ENCODE results near the gene CELSR1. TPM values are rescaled to one million over a fixed set of nuclear protein-coding genes. Genes with fewer than 3 reads are reported as not detected.

Gene CELSR1
- total and polyA plus RNA-seq, 2 of the 13 experiments (the other 11 are each of a cell fraction or from before 2014, with no cell fraction given): 0.78 to 1.8 TPM

DNA sequence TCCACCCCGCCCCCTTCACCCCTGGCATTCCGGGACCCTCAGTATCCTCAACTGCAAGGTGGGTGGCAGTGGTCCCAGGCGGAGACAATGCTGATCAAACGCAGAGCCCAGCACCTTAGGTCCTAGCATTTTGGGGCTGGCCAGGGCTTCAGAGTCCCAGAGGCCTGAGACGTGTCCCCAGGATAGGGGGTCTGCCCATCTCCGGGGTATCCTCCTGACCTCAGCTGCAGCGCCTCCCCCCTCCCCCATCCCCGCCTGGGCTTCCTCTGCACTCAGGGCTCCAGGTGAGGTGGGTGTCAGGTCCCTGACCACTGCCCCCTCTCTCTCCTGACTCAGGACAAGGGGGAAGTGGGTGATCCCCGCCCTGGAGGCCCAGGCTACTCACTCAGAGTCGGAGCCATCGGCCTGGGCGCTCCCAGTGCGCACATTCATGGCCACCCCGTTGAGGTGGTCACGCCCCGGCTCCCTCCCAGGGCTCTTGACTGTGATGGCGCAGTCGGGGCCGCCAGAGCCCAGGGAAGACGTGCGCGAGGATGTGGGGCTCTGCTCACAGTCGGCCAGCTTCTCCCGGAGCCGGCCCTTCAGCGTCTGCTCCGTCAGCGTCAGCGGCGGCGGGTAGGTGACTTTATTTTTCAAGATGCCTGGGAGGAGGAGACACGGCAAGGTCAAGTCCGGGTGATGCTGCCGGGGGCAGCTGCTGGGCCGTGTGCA, 173.7 kb downstream of the CELSR1 start:
- H3K4me1 ChIP-seq (ENCODE audit: insufficient read depth, low read length): peaks cover 36% of the 10 kb centered on the region
- H3K27me3 ChIP-seq (ENCODE audit: control insufficient read depth in 1 of 2, insufficient read depth in 2 of 2, low read length in 2 of 2): no peaks in the 10 kb centered on the region
- H3K79me2 ChIP-seq (ENCODE audit: insufficient read depth, low read length): no peaks in the 10 kb centered on the region
- ChIA-PET CTCF (ENCODE audit: low intra/inter-chr PET ratio, low total read pairs) (no interaction called here), POLR2A (interaction anchor here (0.9 to 2.6 kb wide), 2 partner anchors 14 to 15 kb away, joined by 3 to 12 read pairs; no protein-coding TSS in a partner anchor)
- no peak overlapping the region for H3K4me2 ChIP-seq (ENCODE audit: low read depth, low read length)
- no peak overlapping the region for H3K27ac ChIP-seq (ENCODE audit: extremely low read length, insufficient read depth, low read length)
- H4K20me1 ChIP-seq (ENCODE audit: insufficient read depth, low read length): no peaks in the 10 kb centered on the region
- in situ Hi-C loops (cut with HindIII; ENCODE audit: extremely low pct_ligation_motif_present, low pct_unique_long_range_greater_than_20kb): no loop called here
- H2AFZ ChIP-seq (ENCODE audit: low read length): no peak overlapping the region
- BruUV-seq (replicated peaks): no TSS peak
- no peaks in the 10 kb centered on the region for H3K36me3 ChIP-seq (replicated peaks in 1 of 2; ENCODE audit: control insufficient read depth in 1 of 2, insufficient read depth in 2 of 2, low read length in 2 of 2)
- H3K4me3 ChIP-seq (replicated peaks in 1 of 3; ENCODE audit: insufficient read depth in 1 of 3, low read depth in 2 of 3, low read length in 3 of 3): no peak overlapping the region
- TF ChIP-seq POGZ (CRISPR knock-in tag; IDR thresholded peaks at IDR 0.05): no peak
- no peak for TF ChIP-seq GABPA (IDR thresholded peaks at IDR 0.05; ENCODE audit: low read depth, low read length)
- TF ChIP-seq GABPA (CRISPR knock-in tag; IDR thresholded peaks at IDR 0.05; ENCODE audit: low read depth): no peak
- TF ChIP-seq HMG20A (CRISPR knock-in tag; IDR thresholded peaks at IDR 0.05; ENCODE audit: borderline replicate concordance): no peak
- TF ChIP-seq ZNF30 (CRISPR knock-in tag; IDR thresholded peaks at IDR 0.05): no peak
- no peak for TF ChIP-seq ZNF768 (CRISPR knock-in tag; IDR thresholded peaks at IDR 0.05)
- no peak for TF ChIP-seq ATF1 (CRISPR knock-in tag; IDR thresholded peaks at IDR 0.05)
- no peak for TF ChIP-seq LCORL (IDR thresholded peaks at IDR 0.05)
- TF ChIP-seq LCORL (CRISPR knock-in tag; IDR thresholded peaks at IDR 0.05): no peak
- no peak overlapping the region for H3K9ac ChIP-seq (ENCODE audit: insufficient read depth, low read depth, low read length)
- WGBS (ENCODE audit: low lambda C conversion rate): 96% methylated on average over 19 of the region's 35 CpGs
- intact Hi-C loops (cut with micrococcal nuclease; ENCODE audit: unreplicated experiment): no loop called here
- DNase-seq (ENCODE audit: low spot score) (no peak), ATAC-seq (no peak), FAIRE-seq (no peak)
- no peaks in the 10 kb centered on the region for H3K9me3 ChIP-seq (ENCODE audit: low read length)

DNA sequence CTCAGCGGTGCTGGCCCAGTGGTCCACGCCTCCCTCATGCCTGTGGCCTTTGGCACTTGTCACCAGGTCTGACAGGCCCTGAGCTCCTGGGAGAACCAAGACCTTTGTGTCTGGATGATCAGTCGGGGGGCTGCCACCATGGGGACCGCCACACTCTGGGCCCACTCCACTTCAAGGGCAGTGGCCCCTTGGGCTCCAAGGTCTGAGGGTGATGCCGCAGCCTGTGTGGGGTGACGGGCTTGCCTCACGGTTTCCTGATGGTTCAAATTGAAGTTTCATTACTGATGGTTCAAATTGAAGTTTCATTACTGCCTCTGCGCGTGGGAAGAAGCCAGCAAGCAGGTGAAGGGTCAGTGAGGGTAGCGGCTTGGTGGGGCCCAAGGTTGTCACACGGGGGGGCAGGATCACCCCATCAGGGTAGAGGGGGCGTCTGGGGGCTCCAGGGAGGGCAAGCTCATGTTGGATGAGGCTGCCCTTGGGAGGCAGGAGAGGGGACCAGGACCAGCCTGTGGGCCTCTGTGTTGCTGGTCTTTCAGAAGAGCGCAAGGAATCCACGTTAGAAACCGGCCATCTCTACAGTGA, 174.4 kb downstream of the CELSR1 start:
- H3K9ac ChIP-seq (ENCODE audit: insufficient read depth, low read depth, low read length): 0 out of 2 replicates have a peak overlapping the region, but pooled peaks have one; percentile 18
- peak overlapping the region; percentile 61 for H3K4me2 ChIP-seq (ENCODE audit: low read depth, low read length)
- H3K79me2 ChIP-seq (ENCODE audit: insufficient read depth, low read length): no peaks in the 10 kb centered on the region
- no peaks in the 10 kb centered on the region for H3K36me3 ChIP-seq (replicated peaks in 1 of 2; ENCODE audit: control insufficient read depth in 1 of 2, insufficient read depth in 2 of 2, low read length in 2 of 2)
- TF ChIP-seq ZNF687 (CRISPR knock-in tag; IDR thresholded peaks at IDR 0.05) (peak; percentile 1; the same call in 1 of the 2 replicates), TBP (CRISPR knock-in tag; IDR thresholded peaks at IDR 0.05) (no peak)
- TF ChIP-seq, protein P1, sequence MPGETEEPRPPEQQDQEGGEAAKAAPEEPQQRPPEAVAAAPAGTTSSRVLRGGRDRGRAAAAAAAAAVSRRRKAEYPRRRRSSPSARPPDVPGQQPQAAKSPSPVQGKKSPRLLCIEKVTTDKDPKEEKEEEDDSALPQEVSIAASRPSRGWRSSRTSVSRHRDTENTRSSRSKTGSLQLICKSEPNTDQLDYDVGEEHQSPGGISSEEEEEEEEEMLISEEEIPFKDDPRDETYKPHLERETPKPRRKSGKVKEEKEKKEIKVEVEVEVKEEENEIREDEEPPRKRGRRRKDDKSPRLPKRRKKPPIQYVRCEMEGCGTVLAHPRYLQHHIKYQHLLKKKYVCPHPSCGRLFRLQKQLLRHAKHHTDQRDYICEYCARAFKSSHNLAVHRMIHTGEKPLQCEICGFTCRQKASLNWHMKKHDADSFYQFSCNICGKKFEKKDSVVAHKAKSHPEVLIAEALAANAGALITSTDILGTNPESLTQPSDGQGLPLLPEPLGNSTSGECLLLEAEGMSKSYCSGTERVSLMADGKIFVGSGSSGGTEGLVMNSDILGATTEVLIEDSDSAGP (CRISPR knock-in tag; IDR thresholded peaks at IDR 0.05; ENCODE audit: borderline replicate concordance): peak; percentile 6; the same call in 1 of the 2 replicates
- H3K27ac ChIP-seq (ENCODE audit: extremely low read length, insufficient read depth, low read length): peak overlapping the region; percentile 56
- intact Hi-C loops (cut with micrococcal nuclease; ENCODE audit: unreplicated experiment): no loop called here
- H3K9me3 ChIP-seq (ENCODE audit: low read length): no peaks in the 10 kb centered on the region
- H2AFZ ChIP-seq (ENCODE audit: low read length): no peak overlapping the region
- H4K20me1 ChIP-seq (ENCODE audit: insufficient read depth, low read length): no peaks in the 10 kb centered on the region
- no TSS peak for BruUV-seq (replicated peaks)
- 0 out of 6 replicates have a peak overlapping the region, but pooled peaks of 1 of the 3 experiments have one; percentile 41 for H3K4me3 ChIP-seq (replicated peaks in 1 of 3; ENCODE audit: insufficient read depth in 1 of 3, low read depth in 2 of 3, low read length in 3 of 3)
- 76% methylated on average over 13 of the region's 15 CpGs for WGBS (ENCODE audit: low lambda C conversion rate)
- no peak for FAIRE-seq
- H3K4me1 ChIP-seq (ENCODE audit: insufficient read depth, low read length): peaks cover 33% of the 10 kb centered on the region
- POLR2A ChIA-PET: interaction anchor here (1.5 to 2.6 kb wide), 2 partner anchors 8 to 15 kb away, joined by 4 to 12 read pairs; no protein-coding TSS in a partner anchor
- no peak for DNase-seq (ENCODE audit: low spot score)
- in situ Hi-C loops (cut with HindIII; ENCODE audit: extremely low pct_ligation_motif_present, low pct_unique_long_range_greater_than_20kb): no loop called here
- H3K27me3 ChIP-seq (ENCODE audit: control insufficient read depth in 1 of 2, insufficient read depth in 2 of 2, low read length in 2 of 2): no peaks in the 10 kb centered on the region
- ATAC-seq: no peak; the same call in 2 of the 3 replicates
- CTCF ChIA-PET (ENCODE audit: low intra/inter-chr PET ratio, low total read pairs): no interaction called here
